ENCODE measurements around the gene TYMP. TPM values are rescaled to one million over a fixed set of nuclear protein-coding genes. Genes with fewer than 3 reads are reported as not detected.

Gene TYMP
- total RNA-seq, 1 experiment from 2014 or later, result 41.0 TPM

- Mint-ChIP-seq H3K36me3 (ENCODE audit: insufficient read depth, unreplicated experiment) (no peaks in the 10 kb centered on the region), H3K27me3 (ENCODE audit: insufficient read depth, unreplicated experiment) (no peaks in the 10 kb centered on the region), H3K4me3 (ENCODE audit: unreplicated experiment) (no peak overlapping the region), H3K9me3 (ENCODE audit: unreplicated experiment) (no peaks in the 10 kb centered on the region), H3K27ac (ENCODE audit: low read depth, unreplicated experiment) (no peak overlapping the region), H3K4me1 (ENCODE audit: insufficient read depth, unreplicated experiment) (no peaks in the 10 kb centered on the region)
- CTCF ChIA-PET, result interaction anchor here (0.6 to 2.4 kb wide), 4 partner anchors 11 to 141 kb away, joined by 3 to 14 read pairs (median 5); partner anchors contain the start of gene SYCE3
- no TSS peak for BruUV-seq (replicated peaks)
- TF ChIP-seq CTCF (IDR thresholded peaks at IDR 0.05; ENCODE audit: unreplicated experiment), result no peak
- no peak for DNase-seq (ENCODE audit: unreplicated experiment)
- intact Hi-C loops (cut with micrococcal nuclease), result no loop called here
- POLR2A ChIA-PET, result interaction anchor here (0.6 to 1.3 kb wide), 4 partner anchors 9 to 470 kb away, joined by 3 to 5 read pairs (median 3); no protein-coding TSS in a partner anchor
These were observed 20.6 kb upstream of the TYMP start for GRCh38 chr22:50550395-50550794.

- CTCF ChIA-PET, result interaction anchor here (2.0 kb wide), 1 partner anchor 10 kb away, joined by 5 read pairs; no protein-coding TSS in a partner anchor
- no peaks in the 10 kb centered on the region for H3K27me3 Mint-ChIP-seq (ENCODE audit: insufficient read depth, unreplicated experiment)
- H3K27ac Mint-ChIP-seq (ENCODE audit: low read depth, unreplicated experiment), result no peak overlapping the region
- no TSS peak for BruUV-seq (replicated peaks)
- no peaks in the 10 kb centered on the region for H3K36me3 Mint-ChIP-seq (ENCODE audit: insufficient read depth, unreplicated experiment)
- H3K4me1 Mint-ChIP-seq (ENCODE audit: insufficient read depth, unreplicated experiment), result peaks cover 7% of the 10 kb centered on the region
- H3K9me3 Mint-ChIP-seq (ENCODE audit: unreplicated experiment), result no peaks in the 10 kb centered on the region
- intact Hi-C loops (cut with micrococcal nuclease), result no loop called here
- POLR2A ChIA-PET, result interaction anchor here (0.8 to 1.0 kb wide), 2 partner anchors 11 to 15 kb away, joined by 3 to 5 read pairs; no protein-coding TSS in a partner anchor
- H3K4me3 Mint-ChIP-seq (ENCODE audit: unreplicated experiment), result no peak overlapping the region
- TF ChIP-seq CTCF (IDR thresholded peaks at IDR 0.05; ENCODE audit: unreplicated experiment), result no peak
- DNase-seq (ENCODE audit: unreplicated experiment), result no peak
These were observed 19.3 kb upstream of the TYMP start for GRCh38 chr22:50548921-50549790.

- Mint-ChIP-seq H3K4me3 (ENCODE audit: unreplicated experiment) (no peak overlapping the region), H3K4me1 (ENCODE audit: insufficient read depth, unreplicated experiment) (peaks cover 7% of the 10 kb centered on the region), H3K36me3 (ENCODE audit: insufficient read depth, unreplicated experiment) (no peaks in the 10 kb centered on the region), H3K27me3 (ENCODE audit: insufficient read depth, unreplicated experiment) (no peaks in the 10 kb centered on the region), H3K27ac (ENCODE audit: low read depth, unreplicated experiment) (no peak overlapping the region), H3K9me3 (ENCODE audit: unreplicated experiment) (no peaks in the 10 kb centered on the region)
- ChIA-PET CTCF (no interaction called here), POLR2A (interaction anchor here (0.6 to 0.7 kb wide), 2 partner anchors 17 to 32 kb away, joined by 3 read pairs; no protein-coding TSS in a partner anchor)
- DNase-seq (ENCODE audit: unreplicated experiment), result no peak
- BruUV-seq (replicated peaks), result no TSS peak
- intact Hi-C loops (cut with micrococcal nuclease), result no loop called here
- no peak for TF ChIP-seq CTCF (IDR thresholded peaks at IDR 0.05; ENCODE audit: unreplicated experiment)
These were observed 18.5 kb upstream of the TYMP start for GRCh38 chr22:50548040-50548920.
